ENCODE measurements around the gene STK38L.

STK38L gene

GRCh38 chr12:27276275-27276674 lies 32.2 kb downstream of the STK38L start:
- no peaks in the 10 kb centered on the region for H3K9me3 ChIP-seq (ENCODE audit: control insufficient read depth, insufficient read depth, low read length)
- DNase-seq (ENCODE audit: low read depth, low spot score): peak; percentile 27
- peaks cover 5% of the 10 kb centered on the region; the same call in 1 of the 2 replicates for H3K4me1 ChIP-seq (ENCODE audit: control insufficient read depth, insufficient read depth, low read length)
- WGBS (ENCODE audit: insufficient coverage, insufficient read length): no CpG with 5 or more reads among the region's 3 CpGs
- H3K36me3 ChIP-seq (ENCODE audit: control insufficient read depth, insufficient read depth, low read length): no peaks in the 10 kb centered on the region
- H3K4me3 ChIP-seq (ENCODE audit: low read length): no peak overlapping the region
- no peaks in the 10 kb centered on the region for H3K27me3 ChIP-seq (ENCODE audit: control insufficient read depth, insufficient read depth, low read length)
- H3K27ac ChIP-seq (ENCODE audit: low read length): no peak overlapping the region

- H3K4me3 ChIP-seq (ENCODE audit: low read length): no peak overlapping the region
- H3K36me3 ChIP-seq (ENCODE audit: control insufficient read depth, insufficient read depth, low read length): no peaks in the 10 kb centered on the region
- H3K27ac ChIP-seq (ENCODE audit: low read length): no peak overlapping the region
- DNase-seq (ENCODE audit: low read depth, low spot score): no peak
- H3K9me3 ChIP-seq (ENCODE audit: control insufficient read depth, insufficient read depth, low read length): no peaks in the 10 kb centered on the region
- no CpG with 5 or more reads among the region's 1 CpG for WGBS (ENCODE audit: insufficient coverage, insufficient read length)
- H3K27me3 ChIP-seq (ENCODE audit: control insufficient read depth, insufficient read depth, low read length): no peaks in the 10 kb centered on the region
- H3K4me1 ChIP-seq (ENCODE audit: control insufficient read depth, insufficient read depth, low read length): peaks cover 5% of the 10 kb centered on the region; the same call in 1 of the 2 replicates
Measured at GRCh38 chr12:27277846-27278260, 33.8 kb downstream of the STK38L start.

GRCh38 chr12:27279826-27280225 lies 35.7 kb downstream of the STK38L start:
- no peak for DNase-seq (ENCODE audit: low read depth, low spot score)
- no peaks in the 10 kb centered on the region for H3K36me3 ChIP-seq (ENCODE audit: control insufficient read depth, insufficient read depth, low read length)
- WGBS (ENCODE audit: insufficient coverage, insufficient read length): no CpG with 5 or more reads among the region's 2 CpGs
- peaks cover 5% of the 10 kb centered on the region; the same call in 1 of the 2 replicates for H3K4me1 ChIP-seq (ENCODE audit: control insufficient read depth, insufficient read depth, low read length)
- no peaks in the 10 kb centered on the region for H3K9me3 ChIP-seq (ENCODE audit: control insufficient read depth, insufficient read depth, low read length)
- H3K27me3 ChIP-seq (ENCODE audit: control insufficient read depth, insufficient read depth, low read length): no peaks in the 10 kb centered on the region
- H3K4me3 ChIP-seq (ENCODE audit: low read length): no peak overlapping the region
- H3K27ac ChIP-seq (ENCODE audit: low read length): no peak overlapping the region

- Histone ChIP-seq H3K4me1 (ENCODE audit: control insufficient read depth, insufficient read depth, low read length) (peaks cover 5% of the 10 kb centered on the region; the same call in 1 of the 2 replicates), H3K9me3 (ENCODE audit: control insufficient read depth, insufficient read depth, low read length) (no peaks in the 10 kb centered on the region), H3K27ac (ENCODE audit: low read length) (no peak overlapping the region), H3K27me3 (ENCODE audit: control insufficient read depth, insufficient read depth, low read length) (no peaks in the 10 kb centered on the region), H3K4me3 (ENCODE audit: low read length) (no peak overlapping the region), H3K36me3 (ENCODE audit: control insufficient read depth, insufficient read depth, low read length) (no peaks in the 10 kb centered on the region)
- WGBS (ENCODE audit: insufficient coverage, insufficient read length): 100% methylated on average over 1 of the region's 5 CpGs
- DNase-seq (ENCODE audit: low read depth, low spot score): no peak
Measured at GRCh38 chr12:27280412-27280811, 36.3 kb downstream of the STK38L start.

GRCh38 chr12:27282754-27283153 lies 38.7 kb downstream of the STK38L start:
- DNase-seq (ENCODE audit: low read depth, low spot score): no peak
- Histone ChIP-seq H3K27me3 (ENCODE audit: control insufficient read depth, insufficient read depth, low read length) (no peaks in the 10 kb centered on the region), H3K36me3 (ENCODE audit: control insufficient read depth, insufficient read depth, low read length) (no peaks in the 10 kb centered on the region), H3K4me3 (ENCODE audit: low read length) (no peak overlapping the region), H3K9me3 (ENCODE audit: control insufficient read depth, insufficient read depth, low read length) (no peaks in the 10 kb centered on the region), H3K4me1 (ENCODE audit: control insufficient read depth, insufficient read depth, low read length) (peaks cover 2% of the 10 kb centered on the region; the same call in 1 of the 2 replicates), H3K27ac (ENCODE audit: low read length) (no peak overlapping the region)
- WGBS (ENCODE audit: insufficient coverage, insufficient read length): no CpG with 5 or more reads among the region's 2 CpGs

GRCh38 chr12:27284021-27284420 lies 39.9 kb downstream of the STK38L start:
- Histone ChIP-seq H3K9me3 (ENCODE audit: control insufficient read depth, insufficient read depth, low read length) (no peaks in the 10 kb centered on the region), H3K27ac (ENCODE audit: low read length) (no peak overlapping the region), H3K4me1 (ENCODE audit: control insufficient read depth, insufficient read depth, low read length) (no peaks in the 10 kb centered on the region), H3K36me3 (ENCODE audit: control insufficient read depth, insufficient read depth, low read length) (no peaks in the 10 kb centered on the region), H3K4me3 (ENCODE audit: low read length) (no peak overlapping the region), H3K27me3 (ENCODE audit: control insufficient read depth, insufficient read depth, low read length) (no peaks in the 10 kb centered on the region)
- DNase-seq (ENCODE audit: low read depth, low spot score): no peak
- WGBS (ENCODE audit: insufficient coverage, insufficient read length): no CpG with 5 or more reads among the region's 3 CpGs

- no peaks in the 10 kb centered on the region for H3K27me3 ChIP-seq (ENCODE audit: control insufficient read depth, insufficient read depth, low read length)
- WGBS (ENCODE audit: insufficient coverage, insufficient read length): no CpG with 5 or more reads among the region's 2 CpGs
- H3K27ac ChIP-seq (ENCODE audit: low read length): no peak overlapping the region
- H3K4me3 ChIP-seq (ENCODE audit: low read length): no peak overlapping the region
- H3K9me3 ChIP-seq (ENCODE audit: control insufficient read depth, insufficient read depth, low read length): no peaks in the 10 kb centered on the region
- H3K36me3 ChIP-seq (ENCODE audit: control insufficient read depth, insufficient read depth, low read length): no peaks in the 10 kb centered on the region; the same call in 1 of the 2 replicates
- DNase-seq (ENCODE audit: low read depth, low spot score): no peak
- H3K4me1 ChIP-seq (ENCODE audit: control insufficient read depth, insufficient read depth, low read length): no peaks in the 10 kb centered on the region
Measured at GRCh38 chr12:27284751-27285150, 40.7 kb downstream of the STK38L start.

- Histone ChIP-seq H3K4me3 (ENCODE audit: low read length) (no peak overlapping the region), H3K27me3 (ENCODE audit: control insufficient read depth, insufficient read depth, low read length) (no peaks in the 10 kb centered on the region), H3K27ac (ENCODE audit: low read length) (no peak overlapping the region), H3K4me1 (ENCODE audit: control insufficient read depth, insufficient read depth, low read length) (no peaks in the 10 kb centered on the region), H3K9me3 (ENCODE audit: control insufficient read depth, insufficient read depth, low read length) (no peaks in the 10 kb centered on the region), H3K36me3 (ENCODE audit: control insufficient read depth, insufficient read depth, low read length) (no peaks in the 10 kb centered on the region; the same call in 1 of the 2 replicates)
- DNase-seq (ENCODE audit: low read depth, low spot score): no peak
- WGBS (ENCODE audit: insufficient coverage, insufficient read length): no CpG with 5 or more reads among the region's 1 CpG
Measured at GRCh38 chr12:27285403-27285802, 41.3 kb downstream of the STK38L start.

GRCh38 chr12:27289414-27289813 lies 45.3 kb downstream of the STK38L start:
- Histone ChIP-seq H3K27me3 (ENCODE audit: control insufficient read depth, insufficient read depth, low read length) (no peaks in the 10 kb centered on the region), H3K36me3 (ENCODE audit: control insufficient read depth, insufficient read depth, low read length) (no peaks in the 10 kb centered on the region; the same call in 1 of the 2 replicates), H3K27ac (ENCODE audit: low read length) (no peak overlapping the region), H3K4me3 (ENCODE audit: low read length) (no peak overlapping the region), H3K4me1 (ENCODE audit: control insufficient read depth, insufficient read depth, low read length) (peaks cover 1% of the 10 kb centered on the region; the same call in 1 of the 2 replicates), H3K9me3 (ENCODE audit: control insufficient read depth, insufficient read depth, low read length) (no peaks in the 10 kb centered on the region)
- DNase-seq (ENCODE audit: low read depth, low spot score): no peak
- no CpG with 5 or more reads among the region's 3 CpGs for WGBS (ENCODE audit: insufficient coverage, insufficient read length)

- no peaks in the 10 kb centered on the region for H3K27me3 ChIP-seq (ENCODE audit: control insufficient read depth, insufficient read depth, low read length)
- H3K36me3 ChIP-seq (ENCODE audit: control insufficient read depth, insufficient read depth, low read length): no peaks in the 10 kb centered on the region; the same call in 1 of the 2 replicates
- peaks cover 1% of the 10 kb centered on the region; the same call in 1 of the 2 replicates for H3K4me1 ChIP-seq (ENCODE audit: control insufficient read depth, insufficient read depth, low read length)
- H3K4me3 ChIP-seq (ENCODE audit: low read length): no peak overlapping the region
- H3K9me3 ChIP-seq (ENCODE audit: control insufficient read depth, insufficient read depth, low read length): no peaks in the 10 kb centered on the region
- WGBS (ENCODE audit: insufficient coverage, insufficient read length): 100% methylated on average over 2 of the region's 4 CpGs
- DNase-seq (ENCODE audit: low read depth, low spot score): no peak
- no peak overlapping the region for H3K27ac ChIP-seq (ENCODE audit: low read length)
Measured at GRCh38 chr12:27290501-27291168, 46.5 kb downstream of the STK38L start.

GRCh38 chr12:27291862-27292261 lies 47.8 kb downstream of the STK38L start:
- Histone ChIP-seq H3K9me3 (ENCODE audit: control insufficient read depth, insufficient read depth, low read length) (no peaks in the 10 kb centered on the region), H3K27ac (ENCODE audit: low read length) (no peak overlapping the region), H3K36me3 (ENCODE audit: control insufficient read depth, insufficient read depth, low read length) (no peaks in the 10 kb centered on the region; the same call in 1 of the 2 replicates), H3K4me3 (ENCODE audit: low read length) (no peak overlapping the region), H3K4me1 (ENCODE audit: control insufficient read depth, insufficient read depth, low read length) (peaks cover 1% of the 10 kb centered on the region; the same call in 1 of the 2 replicates), H3K27me3 (ENCODE audit: control insufficient read depth, insufficient read depth, low read length) (no peaks in the 10 kb centered on the region)
- DNase-seq (ENCODE audit: low read depth, low spot score): no peak
- no CpG with 5 or more reads among the region's 1 CpG for WGBS (ENCODE audit: insufficient coverage, insufficient read length)
